ENCODE results near the gene ARHGAP19.

ARHGAP19 gene

GRCh38 chr10:97235353-97235752, 57.1 kb downstream of the ARHGAP19 start:
- Histone ChIP-seq H3K4me2 (ENCODE audit: low read depth, low read length, poor library complexity, severe bottlenecking) (no peak overlapping the region), H3K9ac (ENCODE audit: low read length) (no peak overlapping the region), H3K4me3 (ENCODE audit: insufficient read depth, low read length, poor library complexity, severe bottlenecking) (no peak overlapping the region), H2AFZ (ENCODE audit: low read depth, low read length, severe bottlenecking) (no peak overlapping the region), H3K79me2 (ENCODE audit: insufficient read depth, low read length) (no peaks in the 10 kb centered on the region), H4K20me1 (ENCODE audit: low read depth, low read length) (no peaks in the 10 kb centered on the region), H3K27me3 (ENCODE audit: low read length) (no peaks in the 10 kb centered on the region), H3K9me3 (ENCODE audit: insufficient read depth, low read length) (no peaks in the 10 kb centered on the region), H3F3A (ENCODE audit: insufficient read depth) (no peaks in the 10 kb centered on the region; the same call in 1 of the 2 replicates), H3K9me2 (replicated peaks; ENCODE audit: insufficient read depth, low read length) (no peaks in the 10 kb centered on the region), H3K27ac (ENCODE audit: low read depth, low read length) (no peak overlapping the region), H3K36me3 (ENCODE audit: low read length) (no peaks in the 10 kb centered on the region)
- TF ChIP-seq CTCF (IDR thresholded peaks at IDR 0.05; ENCODE audit: insufficient read depth, low read length, poor library complexity, severe bottlenecking) (no peak), EZH2phosphoT487 (conservative IDR thresholded peaks at IDR 0.05; ENCODE audit: low read length) (no peak)

- Histone ChIP-seq H3K9me3 (ENCODE audit: insufficient read depth, low read length) (no peaks in the 10 kb centered on the region), H3K79me2 (ENCODE audit: insufficient read depth, low read length) (no peaks in the 10 kb centered on the region), H3K4me2 (ENCODE audit: low read depth, low read length, poor library complexity, severe bottlenecking) (no peak overlapping the region), H3K9me2 (replicated peaks; ENCODE audit: insufficient read depth, low read length) (no peaks in the 10 kb centered on the region), H3K27me3 (ENCODE audit: low read length) (no peaks in the 10 kb centered on the region), H2AFZ (ENCODE audit: low read depth, low read length, severe bottlenecking) (no peak overlapping the region), H3K9ac (ENCODE audit: low read length) (no peak overlapping the region), H3F3A (ENCODE audit: insufficient read depth) (no peaks in the 10 kb centered on the region; the same call in 1 of the 2 replicates), H3K4me3 (ENCODE audit: insufficient read depth, low read length, poor library complexity, severe bottlenecking) (no peak overlapping the region), H3K36me3 (ENCODE audit: low read length) (0 out of 2 replicates have a peak, but pooled peaks cover 8% of the 10 kb centered on the region), H3K27ac (ENCODE audit: low read depth, low read length) (no peak overlapping the region), H4K20me1 (ENCODE audit: low read depth, low read length) (no peaks in the 10 kb centered on the region)
- TF ChIP-seq CTCF (IDR thresholded peaks at IDR 0.05; ENCODE audit: insufficient read depth, low read length, poor library complexity, severe bottlenecking), result peak; percentile 48
- no peak for TF ChIP-seq EZH2phosphoT487 (conservative IDR thresholded peaks at IDR 0.05; ENCODE audit: low read length)
Observed at GRCh38 chr10:97234400-97234799, 58.0 kb downstream of the ARHGAP19 start.

DNA sequence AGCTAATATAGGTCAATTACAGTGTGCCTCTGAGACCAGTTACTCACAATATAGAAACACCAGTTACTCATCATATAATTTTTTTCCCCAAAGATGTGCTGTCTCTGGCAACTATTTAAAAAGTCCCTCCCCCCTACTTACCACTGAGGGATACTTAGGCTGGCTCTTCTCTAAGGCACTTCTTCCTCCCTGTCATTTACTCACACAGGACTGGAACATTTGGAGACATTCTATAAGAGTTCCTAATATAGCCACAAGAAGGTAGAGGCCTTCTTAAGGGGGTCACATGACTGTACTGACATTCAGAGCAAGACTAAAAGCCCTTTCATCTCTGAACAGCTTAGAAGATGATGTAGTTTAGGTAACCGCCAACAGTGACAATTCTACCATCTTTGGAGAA, 62.3 kb downstream of the ARHGAP19 start:
- no peaks in the 10 kb centered on the region for H3K27me3 ChIP-seq (ENCODE audit: low read length)
- H3F3A ChIP-seq (ENCODE audit: insufficient read depth), result no peaks in the 10 kb centered on the region
- H2AFZ ChIP-seq (ENCODE audit: low read depth, low read length, severe bottlenecking), result no peak overlapping the region
- H3K4me2 ChIP-seq (ENCODE audit: low read depth, low read length, poor library complexity, severe bottlenecking), result no peak overlapping the region
- no peak overlapping the region for H3K27ac ChIP-seq (ENCODE audit: low read depth, low read length)
- TF ChIP-seq EZH2phosphoT487 (conservative IDR thresholded peaks at IDR 0.05; ENCODE audit: low read length) (no peak), CTCF (IDR thresholded peaks at IDR 0.05; ENCODE audit: insufficient read depth, low read length, poor library complexity, severe bottlenecking) (no peak)
- H3K36me3 ChIP-seq (ENCODE audit: low read length), result 0 out of 2 replicates have a peak, but pooled peaks cover 14% of the 10 kb centered on the region
- no peaks in the 10 kb centered on the region for H3K9me3 ChIP-seq (ENCODE audit: insufficient read depth, low read length)
- H3K9ac ChIP-seq (ENCODE audit: low read length), result no peak overlapping the region
- no peak overlapping the region for H3K4me3 ChIP-seq (ENCODE audit: insufficient read depth, low read length, poor library complexity, severe bottlenecking)
- H4K20me1 ChIP-seq (ENCODE audit: low read depth, low read length), result no peaks in the 10 kb centered on the region
- H3K79me2 ChIP-seq (ENCODE audit: insufficient read depth, low read length), result no peaks in the 10 kb centered on the region
- H3K9me2 ChIP-seq (replicated peaks; ENCODE audit: insufficient read depth, low read length), result no peaks in the 10 kb centered on the region
